Measurements from ENCODE around the gene TM2D3. TPM values are rescaled to one million over a fixed set of nuclear protein-coding genes. Genes with fewer than 3 reads are reported as not detected.

The TM2D3 gene
- total RNA-seq, result 100 to 1,000 TPM in 1 of 2 donors, 10 to 100 TPM in 1; 39.8 to 104 TPM

DNA sequence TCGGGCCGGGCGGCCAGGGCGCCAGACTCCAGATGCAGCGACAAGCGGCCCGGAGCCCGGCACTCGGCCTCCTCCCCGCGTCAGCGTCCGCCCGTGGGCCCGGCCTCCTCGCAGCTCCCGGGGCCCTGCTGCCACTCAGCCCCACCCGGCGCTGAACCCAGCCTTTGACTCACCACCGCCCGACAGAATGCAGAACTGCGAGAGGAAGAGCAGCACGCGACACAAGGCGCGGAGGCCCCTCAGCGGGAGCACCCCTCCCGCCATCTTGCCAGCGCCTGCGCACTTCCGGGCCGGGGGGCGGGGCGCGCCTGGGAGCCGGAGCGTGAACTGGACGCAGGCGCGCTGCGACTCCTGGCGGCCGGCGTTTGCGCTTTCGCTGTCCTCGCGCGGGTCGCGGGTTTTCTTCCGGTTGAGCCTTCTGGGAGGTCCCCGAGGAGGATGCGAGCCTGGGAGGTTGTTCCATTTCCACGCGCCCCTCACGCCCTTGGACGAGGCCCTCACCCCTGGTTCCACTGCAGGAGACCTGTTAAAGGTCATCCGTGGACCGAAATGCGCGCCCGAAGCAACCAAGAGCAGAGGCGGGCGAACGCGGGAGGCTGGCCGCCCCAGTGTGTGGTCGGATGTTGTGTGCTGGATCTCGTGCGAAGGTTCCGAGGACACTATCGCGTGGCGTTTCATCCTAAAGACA is at the start of gene TM2D3:
Gene TM2D3, minus strand, starts transcription at position 284 of the 688 bp plus-strand sequence. Its CDS starts 20 bp downstream, at position 264.
- H3K27ac ChIP-seq, result peak within 1 kb of the TSS; percentile 92 to 97
- H3K27me3 ChIP-seq (replicated peaks; ENCODE audit: insufficient read depth), result no peaks in the 10 kb centered on the region
- H3K4me3 ChIP-seq, result peak within 1 kb of the TSS; percentile 91
- TF ChIP-seq, protein P1, sequence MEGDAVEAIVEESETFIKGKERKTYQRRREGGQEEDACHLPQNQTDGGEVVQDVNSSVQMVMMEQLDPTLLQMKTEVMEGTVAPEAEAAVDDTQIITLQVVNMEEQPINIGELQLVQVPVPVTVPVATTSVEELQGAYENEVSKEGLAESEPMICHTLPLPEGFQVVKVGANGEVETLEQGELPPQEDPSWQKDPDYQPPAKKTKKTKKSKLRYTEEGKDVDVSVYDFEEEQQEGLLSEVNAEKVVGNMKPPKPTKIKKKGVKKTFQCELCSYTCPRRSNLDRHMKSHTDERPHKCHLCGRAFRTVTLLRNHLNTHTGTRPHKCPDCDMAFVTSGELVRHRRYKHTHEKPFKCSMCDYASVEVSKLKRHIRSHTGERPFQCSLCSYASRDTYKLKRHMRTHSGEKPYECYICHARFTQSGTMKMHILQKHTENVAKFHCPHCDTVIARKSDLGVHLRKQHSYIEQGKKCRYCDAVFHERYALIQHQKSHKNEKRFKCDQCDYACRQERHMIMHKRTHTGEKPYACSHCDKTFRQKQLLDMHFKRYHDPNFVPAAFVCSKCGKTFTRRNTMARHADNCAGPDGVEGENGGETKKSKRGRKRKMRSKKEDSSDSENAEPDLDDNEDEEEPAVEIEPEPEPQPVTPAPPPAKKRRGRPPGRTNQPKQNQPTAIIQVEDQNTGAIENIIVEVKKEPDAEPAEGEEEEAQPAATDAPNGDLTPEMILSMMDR (IDR thresholded peaks at IDR 0.05), result peak; percentile 84
- ATAC-seq (ENCODE audit: insufficient number of reproducible peaks, low FRiP score, low read depth) (peak; percentile 90), DNase-seq (ENCODE audit: low spot score) (peak; percentile 74)
- H3K36me3 ChIP-seq, result peaks cover 16% of the 10 kb centered on the region
- peaks cover 14 to 37% of the 10 kb centered on the region in 2 donors for H3K4me1 ChIP-seq (ENCODE audit: control insufficient read depth in 1 of 2, low read depth in 2 of 2)
- no peaks in the 10 kb centered on the region for H3K9me3 ChIP-seq

- H3K4me3 ChIP-seq, result no peak overlapping the region
- no peaks in the 10 kb centered on the region for H3K4me1 ChIP-seq (ENCODE audit: control insufficient read depth in 1 of 2, low read depth in 2 of 2)
- peaks cover 50% of the 10 kb centered on the region for H3K36me3 ChIP-seq
- H3K27me3 ChIP-seq (replicated peaks; ENCODE audit: insufficient read depth), result no peaks in the 10 kb centered on the region
- H3K9me3 ChIP-seq, result no peaks in the 10 kb centered on the region
- H3K27ac ChIP-seq, result no peak overlapping the region
- TF ChIP-seq, protein P1 (IDR thresholded peaks at IDR 0.05), result no peak
- DNase-seq (ENCODE audit: low spot score) (no peak), ATAC-seq (ENCODE audit: insufficient number of reproducible peaks, low FRiP score, low read depth) (no peak)
These were observed 46.1 kb upstream of the TM2D3 start for GRCh38 chr15:101698314-101698713.

DNA sequence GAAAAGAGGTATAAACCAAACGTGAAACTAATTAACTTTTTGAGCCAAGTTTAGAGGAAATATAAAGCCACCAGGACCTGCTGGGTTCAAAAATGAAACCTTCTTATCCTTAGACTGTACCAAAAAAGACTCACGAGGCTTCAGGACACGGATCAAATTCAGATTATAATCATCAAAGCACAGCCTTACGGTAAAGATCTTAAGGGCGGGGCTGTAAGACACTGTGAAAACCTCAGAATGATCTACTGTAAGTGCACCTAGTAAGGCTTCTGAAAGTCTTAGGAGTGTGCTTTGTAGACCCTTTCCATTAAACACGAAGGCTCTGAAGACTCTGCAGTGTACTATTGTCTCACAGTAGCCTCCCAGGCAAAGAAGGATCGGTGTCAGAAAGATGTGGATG is 45.3 kb upstream of the TM2D3 start:
- H3K36me3 ChIP-seq, result peaks cover 41% of the 10 kb centered on the region

DNA sequence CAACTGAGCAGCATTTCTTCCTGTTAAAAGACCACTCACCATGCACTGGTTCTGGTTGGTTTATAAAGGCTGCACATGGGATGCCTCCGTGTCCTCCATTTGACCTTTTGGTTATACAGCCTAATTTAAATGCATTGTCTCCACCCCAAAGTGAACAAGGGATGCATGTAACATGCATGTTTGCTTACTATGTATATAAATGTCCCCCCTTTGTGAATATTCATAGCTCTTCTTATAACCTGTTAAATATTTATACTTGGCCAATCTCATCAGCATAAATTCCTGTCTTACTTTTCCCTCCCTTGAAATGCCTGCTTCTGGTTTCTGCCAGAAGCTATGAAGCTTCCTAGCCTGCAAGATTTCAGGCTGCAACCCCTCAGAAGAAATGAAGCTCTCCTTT is 44.6 kb upstream of the TM2D3 start:
- no peaks in the 10 kb centered on the region for H3K4me1 ChIP-seq (ENCODE audit: control insufficient read depth in 1 of 2, low read depth in 2 of 2)
- ATAC-seq (ENCODE audit: insufficient number of reproducible peaks, low FRiP score, low read depth), result no peak
- no peaks in the 10 kb centered on the region for H3K27me3 ChIP-seq (replicated peaks; ENCODE audit: insufficient read depth)
- DNase-seq (ENCODE audit: low spot score), result no peak
- peaks cover 41% of the 10 kb centered on the region for H3K36me3 ChIP-seq
- no peaks in the 10 kb centered on the region for H3K9me3 ChIP-seq
- no peak overlapping the region for H3K4me3 ChIP-seq
- no peak overlapping the region for H3K27ac ChIP-seq
- TF ChIP-seq, protein P1 (IDR thresholded peaks at IDR 0.05), result no peak

More for the DNA sequence above, 45.3 kb upstream of the TM2D3 start:
- ATAC-seq (ENCODE audit: insufficient number of reproducible peaks, low FRiP score, low read depth) (no peak), DNase-seq (ENCODE audit: low spot score) (no peak)
- Histone ChIP-seq H3K4me3 (no peak overlapping the region), H3K9me3 (no peaks in the 10 kb centered on the region), H3K4me1 (ENCODE audit: control insufficient read depth in 1 of 2, low read depth in 2 of 2) (no peaks in the 10 kb centered on the region), H3K27me3 (replicated peaks; ENCODE audit: insufficient read depth) (no peaks in the 10 kb centered on the region), H3K27ac (no peak overlapping the region)
- TF ChIP-seq, protein P1 (IDR thresholded peaks at IDR 0.05), result no peak

- peaks cover 26% of the 10 kb centered on the region for H3K36me3 ChIP-seq
- H3K4me1 ChIP-seq (ENCODE audit: control insufficient read depth in 1 of 2, low read depth in 2 of 2), result no peaks in the 10 kb centered on the region
- H3K9me3 ChIP-seq, result no peaks in the 10 kb centered on the region
- ATAC-seq (ENCODE audit: insufficient number of reproducible peaks, low FRiP score, low read depth) (no peak), DNase-seq (ENCODE audit: low spot score) (no peak)
- TF ChIP-seq, protein P1 (IDR thresholded peaks at IDR 0.05), result no peak
- H3K4me3 ChIP-seq, result no peak overlapping the region
- H3K27me3 ChIP-seq (replicated peaks; ENCODE audit: insufficient read depth), result no peaks in the 10 kb centered on the region
- no peak overlapping the region for H3K27ac ChIP-seq
These were observed 42.1 kb upstream of the TM2D3 start for GRCh38 chr15:101694261-101694660.
